GM12878 (cell line): ENCODE results near the gene SYNGR4. TPM values are rescaled to one million over a fixed set of nuclear protein-coding genes. Genes with fewer than 3 reads are reported as not detected.

Experiments used
- CBX5 ChIP-seq: sonication (generic); IDR thresholded peaks from 2 replicates; pipeline ENCODE4 v1.6.1; 2016; ENCODE audit warnings: low read depth, moderate library complexity, mild to moderate bottlenecking, inconsistent platforms
- CREB1 ChIP-seq: IDR thresholded peaks from 2 replicates; pipeline ENCODE4 v1.6.1; 2012; ENCODE audit warnings: low read depth, mild to moderate bottlenecking, inconsistent platforms
- E2F4 ChIP-seq: IDR thresholded peaks from 2 replicates; pipeline ENCODE4 v1.6.1; 2012; ENCODE audit warnings: low read depth, low read length, improper control_type of control experiment
- E2F8 ChIP-seq: fragments of 450-650 bp; IDR thresholded peaks from 2 replicates; pipeline ENCODE4 v1.6.1; 2018; ENCODE audit warnings: mild to moderate bottlenecking, low read depth, moderate library complexity; ENCODE audit not compliant: partially characterized antibody
- GABPA ChIP-seq: IDR thresholded peaks from 2 replicates; pipeline ENCODE4 v1.6.1; 2014; ENCODE audit warnings: antibody characterized with exemption, low read depth, mild to moderate bottlenecking, inconsistent platforms
- MAX ChIP-seq: IDR thresholded peaks from 2 replicates; pipeline ENCODE4 v1.6.1; 2012; ENCODE audit warnings: low read depth, low read length, improper control_type of control experiment
- MXI1 ChIP-seq: fragments of 150-350 bp; IDR thresholded peaks from 2 replicates; pipeline ENCODE4 v1.6.1; 2011; ENCODE audit warnings: low read depth, mild to moderate bottlenecking, inconsistent platforms, low read length, improper control_type of control experiment
- MYC ChIP-seq: IDR thresholded peaks from 2 replicates; pipeline ENCODE4 v1.6.1; 2011; ENCODE audit warnings: mild to moderate bottlenecking, low read length, moderate library complexity, inconsistent platforms; ENCODE audit not compliant: insufficient read depth, insufficient replicate concordance, insufficient read length, severe bottlenecking
- NR2C1 ChIP-seq: fragments of 450-650 bp; IDR thresholded peaks from 2 replicates; pipeline ENCODE4 v1.6.1; 2017; ENCODE audit warnings: antibody characterized with exemption, mild to moderate bottlenecking, moderate library complexity
- NR2C2 ChIP-seq: IDR thresholded peaks from 2 replicates; pipeline ENCODE4 v1.6.1; 2011; ENCODE audit warnings: borderline replicate concordance, low read depth; ENCODE audit not compliant: control insufficient read depth, insufficient read length
- PAX8 ChIP-seq: fragments of 450-650 bp; IDR thresholded peaks from 2 replicates; pipeline ENCODE4 v1.6.1; 2017; ENCODE audit warnings: mild to moderate bottlenecking, moderate library complexity
- PBX3 ChIP-seq: IDR thresholded peaks from 2 replicates; pipeline ENCODE4 v1.6.1; 2011; ENCODE audit warnings: mild to moderate bottlenecking, low read depth, low read length, moderate library complexity; ENCODE audit not compliant: insufficient replicate concordance
- RBBP5 ChIP-seq: fragments of 200-600 bp; sonication (generic); conservative IDR thresholded peaks from 2 replicates; pipeline ENCODE4 v1.6.1; 2016
- RFX5 ChIP-seq: IDR thresholded peaks from 2 replicates; pipeline ENCODE4 v1.6.1; 2011; ENCODE audit warnings: low read depth, low read length, improper control_type of control experiment
- SREBF1 ChIP-seq: IDR thresholded peaks from 2 replicates; pipeline ENCODE4 v1.6.1; 2012; ENCODE audit warnings: mild to moderate bottlenecking, low read length
- SUZ12 ChIP-seq: fragments of 200-600 bp; sonication (generic); IDR thresholded peaks from one replicate; pipeline ENCODE4 v1.6.1; 2018; ENCODE audit warnings: antibody characterized with exemption, mild to moderate bottlenecking; ENCODE audit not compliant: unreplicated experiment
- TCF3 ChIP-seq: IDR thresholded peaks from 2 replicates; pipeline ENCODE4 v1.6.1; 2012; ENCODE audit warnings: low read depth, mild to moderate bottlenecking, low read length, borderline replicate concordance; ENCODE audit not compliant: insufficient read depth
- ZBED1 ChIP-seq: IDR thresholded peaks from 2 replicates; pipeline ENCODE4 v1.6.1; 2016; ENCODE audit warnings: borderline replicate concordance
- ZNF592 ChIP-seq: fragments of 450-650 bp; IDR thresholded peaks from 2 replicates; pipeline ENCODE4 v1.6.1; 2017; ENCODE audit warnings: mild to moderate bottlenecking, moderate library complexity
- polyA plus RNA-seq, 11 experiments: library from polyadenylated mRNA; depleted of rRNA in 4 of 11; unstranded in 6 of 11; stranded (reverse) in 5 of 11; fragments of >200 nt; fragmentation: Nextera tagmentation in 4 of 11; fragmentation: Illumina TruSeq in 1 of 11; extraction: Ambion mirVana in 4 of 11; extraction: Trizol in 1 of 11; gene quantifications; 1 replicate in 1 of 11; 2 replicates in 10 of 11; pipeline versions ENCODE4 v1.2.1 to v1.2.3, GENCODE V29; 2011 to 2016; ENCODE audit warnings: inconsistent platforms in 2 of 11, missing spikeins in 2 of 11, low read depth in 1 of 11
- total RNA-seq, 4 experiments: library from RNA; depleted of rRNA in 3 of 4; stranded (reverse); fragments of >200 nt in 3 of 4; fragmentation: Illumina TruSeq in 1 of 4; extraction: Trizol in 1 of 4; gene quantifications; 2 replicates each; pipeline versions ENCODE4 v1.2.1 to v1.2.3, GENCODE V29; 2013 to 2021

The SYNGR4 gene
- total and polyA plus RNA-seq, 10 of the 15 experiments (the other 5 are each of a cell fraction or from before 2014, with no cell fraction given) = 0.08 to 0.72 (median 0.17) TPM; not detected in 6

- no peak for TF ChIP-seq PBX3
- TF ChIP-seq MYC = peak; percentile 58
- no peak for TF ChIP-seq NR2C2
- peak; percentile 86 for TF ChIP-seq MAX
- TF ChIP-seq RFX5 = no peak
- TF ChIP-seq MXI1 = peak; percentile 34; the same call in 1 of the 2 replicates
- TF ChIP-seq SUZ12 = no peak
- TF ChIP-seq NR2C1 = no peak
- TF ChIP-seq ZBED1 = peak; percentile 69; the same call in 1 of the 2 replicates
- TF ChIP-seq CREB1 = peak; percentile 34; the same call in 1 of the 2 replicates
- TF ChIP-seq TCF3 = peak; percentile 76
- no peak; the same call in 1 of the 2 replicates for TF ChIP-seq GABPA
- peak; percentile 22 for TF ChIP-seq E2F8
- TF ChIP-seq E2F4 = no peak
- TF ChIP-seq SREBF1 = no peak
- TF ChIP-seq PAX8 = no peak
- no peak for TF ChIP-seq CBX5
- TF ChIP-seq ZNF592 = no peak
- no peak for TF ChIP-seq RBBP5
Measured at GRCh38 chr19:48321622-48322591, 42.3 kb upstream of the SYNGR4 start (continued).
